ENCODE results near the gene NHLRC4. TPM values are rescaled to one million over a fixed set of nuclear protein-coding genes. Genes with fewer than 3 reads are reported as not detected.

NHLRC4 gene
- polyA plus RNA-seq, 1 donor (not counting 4 experiments of a cell fraction or from before 2014, with no cell fraction given), result 0.10 TPM

DNA sequence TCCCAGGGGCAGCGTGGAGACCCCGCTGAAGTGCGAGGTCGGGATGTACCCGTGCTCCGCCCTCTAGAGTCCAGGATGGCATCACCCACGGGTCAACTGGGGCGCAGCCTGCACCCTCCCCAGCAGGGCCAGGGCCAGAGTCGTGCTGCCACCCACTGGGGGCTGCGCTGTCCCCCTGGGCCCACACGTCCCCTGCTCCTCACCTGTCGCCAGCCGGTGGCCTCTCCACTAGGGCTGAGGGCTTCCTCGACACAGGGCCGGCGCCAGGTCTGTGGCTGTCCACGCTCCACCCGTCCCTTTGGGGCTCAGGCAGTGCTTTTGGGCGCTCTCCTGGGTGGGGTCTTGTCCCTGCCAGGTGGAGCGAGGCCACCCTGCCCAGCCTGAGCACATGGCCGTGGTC, 18.2 kb upstream of the NHLRC4 start:
- Histone ChIP-seq H3K27me3 (ENCODE audit: control insufficient read depth, extremely low read depth, insufficient read depth, low read length) (no peaks in the 10 kb centered on the region), H4K20me1 (ENCODE audit: control insufficient read depth, extremely low read depth, insufficient read depth, low read length) (peaks cover 26% of the 10 kb centered on the region), H3K79me2 (ENCODE audit: control insufficient read depth, insufficient read depth, low read length) (peaks cover 36% of the 10 kb centered on the region), H2AFZ (ENCODE audit: control insufficient read depth, low read length) (no peak overlapping the region), H3K9ac (ENCODE audit: control insufficient read depth, extremely low read depth, insufficient read depth, low read length) (no peak overlapping the region), H3K4me1 (ENCODE audit: control insufficient read depth, extremely low read depth, insufficient read depth, low read length) (no peaks in the 10 kb centered on the region), H3K9me1 (ENCODE audit: control insufficient read depth, extremely low read depth, insufficient read depth, low read length) (no peaks in the 10 kb centered on the region), H3K27ac (ENCODE audit: control insufficient read depth, insufficient read depth, low read length) (no peak overlapping the region), H3K4me3 (ENCODE audit: control insufficient read depth in 2 of 3, extremely low read depth in 1 of 3, insufficient read depth in 2 of 3, low read depth in 1 of 3, low read length in 3 of 3) (no peak overlapping the region), H3K36me3 (ENCODE audit: control insufficient read depth in 2 of 2, extremely low read depth in 1 of 2, insufficient read depth in 2 of 2, low read length in 2 of 2) (peaks cover 10 to 11% of the 10 kb centered on the region in 2 experiments), H3K9me3 (ENCODE audit: control insufficient read depth, low read depth, low read length) (no peaks in the 10 kb centered on the region), H3K4me2 (ENCODE audit: control insufficient read depth, extremely low read depth, insufficient read depth, low read depth, low read length) (no peak overlapping the region)
- FAIRE-seq (no peak), DNase-seq (ENCODE audit: low read depth, low spot score) (no peak)
- TF ChIP-seq EZH2 (IDR thresholded peaks at IDR 0.05; ENCODE audit: low read length), result no peak
- dilution Hi-C loops (cut with MboI; ENCODE audit: extremely low pct_ligation_motif_present, low sequenced_read_pairs), result no loop called here

DNA sequence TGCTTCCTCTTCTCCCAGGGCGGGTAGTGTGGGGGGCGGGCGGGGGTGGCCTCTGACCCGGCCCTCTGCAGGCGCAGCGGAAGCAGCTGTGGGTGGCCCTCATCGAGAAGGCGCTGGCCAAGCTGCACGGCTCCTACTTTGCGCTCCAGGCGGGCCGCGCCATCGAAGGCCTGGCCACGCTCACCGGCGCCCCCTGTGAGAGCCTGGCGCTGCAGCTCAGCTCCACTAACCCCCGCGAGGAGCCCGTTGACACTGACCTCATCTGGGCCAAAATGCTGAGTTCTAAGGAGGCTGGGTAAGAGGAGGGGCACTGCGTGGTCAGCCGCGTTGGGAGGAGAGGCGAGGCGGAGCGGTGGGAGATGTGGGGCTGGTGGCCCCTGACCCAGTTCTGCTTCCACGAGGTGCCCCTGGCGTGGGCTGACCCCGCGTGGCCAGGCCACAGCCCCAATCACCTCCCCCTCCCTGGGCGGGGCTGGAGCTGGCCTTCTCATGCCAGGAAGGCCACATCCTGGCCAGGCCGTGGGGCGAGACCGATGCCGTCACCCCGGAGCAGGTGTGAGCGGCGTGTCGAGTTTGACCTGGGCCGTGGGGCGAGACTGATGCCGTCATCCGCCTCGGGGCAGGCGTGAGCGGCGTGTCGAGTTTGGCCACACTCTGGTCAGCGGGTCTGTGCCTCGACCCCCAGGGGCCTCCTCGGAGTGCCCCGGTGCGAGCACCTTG, 17.1 kb upstream of the NHLRC4 start:
- Histone ChIP-seq H3K4me1 (ENCODE audit: control insufficient read depth, extremely low read depth, insufficient read depth, low read length) (peaks cover 3% of the 10 kb centered on the region), H3K4me2 (ENCODE audit: control insufficient read depth, extremely low read depth, insufficient read depth, low read depth, low read length) (no peak overlapping the region), H3K9me3 (ENCODE audit: control insufficient read depth, low read depth, low read length) (no peaks in the 10 kb centered on the region), H3K27me3 (ENCODE audit: control insufficient read depth, extremely low read depth, insufficient read depth, low read length) (no peaks in the 10 kb centered on the region), H3K79me2 (ENCODE audit: control insufficient read depth, insufficient read depth, low read length) (peaks cover 28% of the 10 kb centered on the region), H3K4me3 (ENCODE audit: control insufficient read depth in 2 of 3, extremely low read depth in 1 of 3, insufficient read depth in 2 of 3, low read depth in 1 of 3, low read length in 3 of 3) (no peak overlapping the region), H2AFZ (ENCODE audit: control insufficient read depth, low read length) (no peak overlapping the region), H3K36me3 (ENCODE audit: control insufficient read depth in 2 of 2, extremely low read depth in 1 of 2, insufficient read depth in 2 of 2, low read length in 2 of 2) (peaks cover 12 to 14% of the 10 kb centered on the region in 2 experiments), H3K9ac (ENCODE audit: control insufficient read depth, extremely low read depth, insufficient read depth, low read length) (no peak overlapping the region), H3K9me1 (ENCODE audit: control insufficient read depth, extremely low read depth, insufficient read depth, low read length) (no peaks in the 10 kb centered on the region), H3K27ac (ENCODE audit: control insufficient read depth, insufficient read depth, low read length) (no peak overlapping the region), H4K20me1 (ENCODE audit: control insufficient read depth, extremely low read depth, insufficient read depth, low read length) (peaks cover 26% of the 10 kb centered on the region)
- FAIRE-seq, result no peak
- dilution Hi-C loops (cut with MboI; ENCODE audit: extremely low pct_ligation_motif_present, low sequenced_read_pairs), result no loop called here
- DNase-seq (ENCODE audit: low read depth, low spot score), result no peak
- TF ChIP-seq EZH2 (IDR thresholded peaks at IDR 0.05; ENCODE audit: low read length), result no peak
- TF ChIP-seq, protein P1, sequence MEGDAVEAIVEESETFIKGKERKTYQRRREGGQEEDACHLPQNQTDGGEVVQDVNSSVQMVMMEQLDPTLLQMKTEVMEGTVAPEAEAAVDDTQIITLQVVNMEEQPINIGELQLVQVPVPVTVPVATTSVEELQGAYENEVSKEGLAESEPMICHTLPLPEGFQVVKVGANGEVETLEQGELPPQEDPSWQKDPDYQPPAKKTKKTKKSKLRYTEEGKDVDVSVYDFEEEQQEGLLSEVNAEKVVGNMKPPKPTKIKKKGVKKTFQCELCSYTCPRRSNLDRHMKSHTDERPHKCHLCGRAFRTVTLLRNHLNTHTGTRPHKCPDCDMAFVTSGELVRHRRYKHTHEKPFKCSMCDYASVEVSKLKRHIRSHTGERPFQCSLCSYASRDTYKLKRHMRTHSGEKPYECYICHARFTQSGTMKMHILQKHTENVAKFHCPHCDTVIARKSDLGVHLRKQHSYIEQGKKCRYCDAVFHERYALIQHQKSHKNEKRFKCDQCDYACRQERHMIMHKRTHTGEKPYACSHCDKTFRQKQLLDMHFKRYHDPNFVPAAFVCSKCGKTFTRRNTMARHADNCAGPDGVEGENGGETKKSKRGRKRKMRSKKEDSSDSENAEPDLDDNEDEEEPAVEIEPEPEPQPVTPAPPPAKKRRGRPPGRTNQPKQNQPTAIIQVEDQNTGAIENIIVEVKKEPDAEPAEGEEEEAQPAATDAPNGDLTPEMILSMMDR (optimal IDR thresholded peaks at IDR 0.05 in 1 of 3, IDR thresholded peaks at IDR 0.05 in 1 of 3, conservative IDR thresholded peaks at IDR 0.05 in 1 of 3; ENCODE audit: extremely low read depth in 1 of 3, insufficient read depth in 2 of 3, low read length in 3 of 3), result peak in 1 of 3 experiments; percentile 29
